GM12872 (cell line): ENCODE results near the gene C13orf46.

Experiments used
- CTCF ChIP-seq: IDR thresholded peaks from 3 replicates; pipeline ENCODE4 v1.5.1; 2011; ENCODE audit warnings: low read depth, mild to moderate bottlenecking, low read length, moderate library complexity; ENCODE audit not compliant: insufficient read depth

Gene C13orf46

GRCh38 chr13:113915012-113915763 lies 58.7 kb downstream of the C13orf46 start:
- TF ChIP-seq CTCF = no peak

- no peak for TF ChIP-seq CTCF
Measured at GRCh38 chr13:113914333-113915011, 59.4 kb downstream of the C13orf46 start.

GRCh38 chr13:113912596-113912995 lies 61.3 kb downstream of the C13orf46 start:
- TF ChIP-seq CTCF = no peak

- TF ChIP-seq CTCF = no peak
Measured at GRCh38 chr13:113907635-113908617, 66.0 kb downstream of the C13orf46 start.

- TF ChIP-seq CTCF = no peak
Measured at GRCh38 chr13:113906571-113906970, 67.3 kb downstream of the C13orf46 start.

- no peak for TF ChIP-seq CTCF
Measured at GRCh38 chr13:113905942-113906341, 67.9 kb downstream of the C13orf46 start.

GRCh38 chr13:113905018-113905417 lies 68.9 kb downstream of the C13orf46 start:
- TF ChIP-seq CTCF = no peak
